ENCODE results near the gene THSD4. TPM values are rescaled to one million over a fixed set of nuclear protein-coding genes. Genes with fewer than 3 reads are reported as not detected.

Gene THSD4
- total and polyA plus RNA-seq, 2 of the 4 experiments (the other 2 are of a cell fraction) = 25.5 to 31.1 TPM

DNA sequence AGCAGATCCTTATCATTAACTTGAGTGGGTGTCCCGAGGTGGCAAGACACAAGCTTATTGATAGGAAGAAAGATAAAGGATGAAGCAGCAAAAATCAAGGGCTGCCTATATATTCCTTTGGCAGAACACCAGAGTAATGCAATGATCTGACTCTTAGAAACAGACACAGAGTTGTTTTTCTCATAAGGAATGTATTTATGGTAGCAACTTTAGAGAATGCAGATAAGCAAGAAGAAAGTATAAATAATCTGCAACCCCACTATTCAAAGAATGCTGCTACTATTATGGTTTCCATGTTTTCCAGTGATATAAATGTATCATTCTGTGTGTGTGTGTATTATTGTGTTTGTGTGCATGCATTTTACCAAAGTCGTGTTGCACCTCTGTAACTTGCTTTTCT, 208.3 kb downstream of the THSD4 start:
- Histone ChIP-seq H4K5ac (ENCODE audit: low read depth, low read length) (peak overlapping the region; percentile 85), H3K79me1 (ENCODE audit: low read depth in 1 of 2, low read length in 2 of 2) (peaks cover 13 to 43% of the 10 kb centered on the region in 2 experiments; a peak in 3 of 4 replicates), H3K27ac (ENCODE audit: insufficient read depth, low read length) (peak overlapping the region; percentile 97), H2AK5ac (ENCODE audit: low read depth, low read length) (peak overlapping the region; percentile 91), H3K36me3 (ENCODE audit: control insufficient read depth, insufficient read depth, low read length) (no peaks in the 10 kb centered on the region), H4K91ac (ENCODE audit: insufficient read depth, low read depth, low read length) (peak overlapping the region; percentile 99), H2AK9ac (replicated peaks; ENCODE audit: low read depth, low read length, poor library complexity) (no peak overlapping the region), H2BK120ac (ENCODE audit: low read depth, low read length) (peak overlapping the region; percentile 99), H3K23ac (ENCODE audit: low read depth, low read length) (peak overlapping the region; percentile 85), H3K4ac (ENCODE audit: low read depth, low read length) (peak overlapping the region; percentile 96), H3K4me3 (ENCODE audit: insufficient read depth, low read depth, low read length) (no peak overlapping the region), H3K9me3 (ENCODE audit: control insufficient read depth, insufficient read depth, low read length) (no peaks in the 10 kb centered on the region), H3K4me2 (ENCODE audit: low read depth, low read length) (peak overlapping the region; percentile 53), H2BK20ac (ENCODE audit: low read depth, low read length) (peak overlapping the region; percentile 95), H3K14ac (replicated peaks; ENCODE audit: low read depth, low read length) (peak overlapping the region; percentile 73), H3K27me3 (ENCODE audit: control insufficient read depth, insufficient read depth, low read length) (no peaks in the 10 kb centered on the region), H3K9ac (ENCODE audit: low read depth, low read length) (peak overlapping the region; percentile 70), H2AFZ (replicated peaks; ENCODE audit: low read length, poor library complexity) (no peak overlapping the region), H2BK5ac (ENCODE audit: low read depth, low read length, poor library complexity, severe bottlenecking) (peak overlapping the region; percentile 97), H4K8ac (ENCODE audit: low read depth in 2 of 2, low read length in 2 of 2) (peak overlapping the region; percentile 88 to 92), H2BK15ac (ENCODE audit: low read depth, low read length) (peak overlapping the region; percentile 97), H3K18ac (ENCODE audit: low read depth, low read length) (peak overlapping the region; percentile 100), H4K20me1 (ENCODE audit: insufficient read depth, low read length) (no peaks in the 10 kb centered on the region), H3K56ac (ENCODE audit: extremely low read depth, insufficient read depth, low read length) (peak overlapping the region; percentile 84), H3K4me1 (ENCODE audit: control insufficient read depth, insufficient read depth, low read length) (peaks cover 24% of the 10 kb centered on the region), H3K9me1 (ENCODE audit: insufficient read depth, low read length) (peaks cover 16% of the 10 kb centered on the region)
- ATAC-seq (ENCODE audit: low read depth) (peak; percentile 65), DNase-seq (peak; percentile 67)
- TF ChIP-seq, protein P1, sequence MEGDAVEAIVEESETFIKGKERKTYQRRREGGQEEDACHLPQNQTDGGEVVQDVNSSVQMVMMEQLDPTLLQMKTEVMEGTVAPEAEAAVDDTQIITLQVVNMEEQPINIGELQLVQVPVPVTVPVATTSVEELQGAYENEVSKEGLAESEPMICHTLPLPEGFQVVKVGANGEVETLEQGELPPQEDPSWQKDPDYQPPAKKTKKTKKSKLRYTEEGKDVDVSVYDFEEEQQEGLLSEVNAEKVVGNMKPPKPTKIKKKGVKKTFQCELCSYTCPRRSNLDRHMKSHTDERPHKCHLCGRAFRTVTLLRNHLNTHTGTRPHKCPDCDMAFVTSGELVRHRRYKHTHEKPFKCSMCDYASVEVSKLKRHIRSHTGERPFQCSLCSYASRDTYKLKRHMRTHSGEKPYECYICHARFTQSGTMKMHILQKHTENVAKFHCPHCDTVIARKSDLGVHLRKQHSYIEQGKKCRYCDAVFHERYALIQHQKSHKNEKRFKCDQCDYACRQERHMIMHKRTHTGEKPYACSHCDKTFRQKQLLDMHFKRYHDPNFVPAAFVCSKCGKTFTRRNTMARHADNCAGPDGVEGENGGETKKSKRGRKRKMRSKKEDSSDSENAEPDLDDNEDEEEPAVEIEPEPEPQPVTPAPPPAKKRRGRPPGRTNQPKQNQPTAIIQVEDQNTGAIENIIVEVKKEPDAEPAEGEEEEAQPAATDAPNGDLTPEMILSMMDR (conservative IDR thresholded peaks at IDR 0.05; ENCODE audit: low read depth, low read length) = no peak
- TF ChIP-seq, protein P2, sequence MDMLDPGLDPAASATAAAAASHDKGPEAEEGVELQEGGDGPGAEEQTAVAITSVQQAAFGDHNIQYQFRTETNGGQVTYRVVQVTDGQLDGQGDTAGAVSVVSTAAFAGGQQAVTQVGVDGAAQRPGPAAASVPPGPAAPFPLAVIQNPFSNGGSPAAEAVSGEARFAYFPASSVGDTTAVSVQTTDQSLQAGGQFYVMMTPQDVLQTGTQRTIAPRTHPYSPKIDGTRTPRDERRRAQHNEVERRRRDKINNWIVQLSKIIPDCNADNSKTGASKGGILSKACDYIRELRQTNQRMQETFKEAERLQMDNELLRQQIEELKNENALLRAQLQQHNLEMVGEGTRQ (IDR thresholded peaks at IDR 0.05; ENCODE audit: low read depth, low read length) = no peak
- TF ChIP-seq RFX5 (IDR thresholded peaks at IDR 0.05; ENCODE audit: low read depth, low read length) (no peak), NFE2L2 (IDR thresholded peaks at IDR 0.05; ENCODE audit: low read depth, low read length) (no peak; the same call in 1 of the 2 replicates), RAD21 (IDR thresholded peaks at IDR 0.05; ENCODE audit: low read length) (no peak), RCOR1 (IDR thresholded peaks at IDR 0.05; ENCODE audit: insufficient replicate concordance, low read length) (no peak), POLR2A (IDR thresholded peaks at IDR 0.05; ENCODE audit: low read depth, low read length) (no peak), BHLHE40 (IDR thresholded peaks at IDR 0.05; ENCODE audit: low read depth, low read length) (no peak), FOS (IDR thresholded peaks at IDR 0.05; ENCODE audit: low read depth, low read length) (no peak), MAFK (IDR thresholded peaks at IDR 0.05; ENCODE audit: low read depth, low read length) (no peak), CHD1 (IDR thresholded peaks at IDR 0.05; ENCODE audit: low read depth, low read length) (no peak), CEBPB (IDR thresholded peaks at IDR 0.05; ENCODE audit: low read depth, low read length) (no peak), MXI1 (IDR thresholded peaks at IDR 0.05; ENCODE audit: borderline replicate concordance, low read depth, low read length) (no peak), SMC3 (IDR thresholded peaks at IDR 0.05; ENCODE audit: low read depth, low read length) (no peak), MAZ (IDR thresholded peaks at IDR 0.05; ENCODE audit: borderline replicate concordance, low read depth, low read length) (no peak)
- TF ChIP-seq, protein P3, sequence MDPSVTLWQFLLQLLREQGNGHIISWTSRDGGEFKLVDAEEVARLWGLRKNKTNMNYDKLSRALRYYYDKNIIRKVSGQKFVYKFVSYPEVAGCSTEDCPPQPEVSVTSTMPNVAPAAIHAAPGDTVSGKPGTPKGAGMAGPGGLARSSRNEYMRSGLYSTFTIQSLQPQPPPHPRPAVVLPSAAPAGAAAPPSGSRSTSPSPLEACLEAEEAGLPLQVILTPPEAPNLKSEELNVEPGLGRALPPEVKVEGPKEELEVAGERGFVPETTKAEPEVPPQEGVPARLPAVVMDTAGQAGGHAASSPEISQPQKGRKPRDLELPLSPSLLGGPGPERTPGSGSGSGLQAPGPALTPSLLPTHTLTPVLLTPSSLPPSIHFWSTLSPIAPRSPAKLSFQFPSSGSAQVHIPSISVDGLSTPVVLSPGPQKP (IDR thresholded peaks at IDR 0.05; ENCODE audit: borderline replicate concordance, low read depth, low read length) = no peak
- WGBS, 2 experiments (ENCODE audit: extremely low coverage in 2 of 2, insufficient read length in 1 of 2) = 20% methylated on average over 1 of the region's 2 CpGs; no CpG with 5 or more reads in 1 of the 2 experiments
- intact Hi-C loops (cut with micrococcal nuclease) (loop anchor here (2.0 kb wide), 1 partner anchor 29 kb away; no protein-coding TSS in a partner anchor), dilution Hi-C loops (cut with HindIII; ENCODE audit: low sequenced_read_pairs, unreplicated experiment) (no loop called here), in situ Hi-C loops (cut with MboI; ENCODE audit: low sequenced_read_pairs) (no loop called here)
- ChIA-PET POLR2A (ENCODE audit: unreplicated experiment) (interaction anchor here (0.6 kb wide), 1 partner anchor 28 kb away, joined by 5 read pairs; no protein-coding TSS in a partner anchor), CTCF (interaction anchor here (1.0 kb wide), 1 partner anchor 11 kb away, joined by 5 read pairs; no protein-coding TSS in a partner anchor)
- no TSS peak for BruUV-seq (replicated peaks)

Measured in IMR-90 (cell line).